Liver (tissue), 9 donors: ENCODE measurements around the gene CLDN15. TPM values are rescaled to one million over a fixed set of nuclear protein-coding genes. Genes with fewer than 3 reads are reported as not detected.

Experiments
- DNase-seq: peaks from one replicate; pipeline ENCODE4 v3.0.0-alpha.2; 2017; ENCODE audit warnings: low spot score
- H3K27ac ChIP-seq, 2 donors: one replicate each; pipeline ENCODE4 v1.7.0; 2013; ENCODE audit warnings: inconsistent platforms in 2 of 2, low read length in 2 of 2, control low read depth in 1 of 2, low read depth in 1 of 2, mild to moderate bottlenecking in 1 of 2
- H3K27me3 ChIP-seq, 4 donors: one replicate each; pipeline versions ENCODE4 v1.6.1 to v1.7.0; 2013; ENCODE audit warnings: low read length in 3 of 4, inconsistent platforms in 1 of 4, mild to moderate bottlenecking in 1 of 4, moderate library complexity in 1 of 4; ENCODE audit not compliant: control insufficient read depth in 4 of 4, insufficient read depth in 4 of 4
- H3K36me3 ChIP-seq, 4 donors: one replicate each; pipeline versions ENCODE4 v1.6.1 to v1.7.0; 2013; ENCODE audit warnings: low read length in 3 of 4, mild to moderate bottlenecking in 3 of 4, low read depth in 1 of 4, moderate library complexity in 1 of 4; ENCODE audit not compliant: control insufficient read depth in 4 of 4, insufficient read depth in 3 of 4
- H3K4me1 ChIP-seq, 4 donors: one replicate each; pipeline versions ENCODE4 v1.6.1 to v1.7.0; 2013; ENCODE audit warnings: low read length in 3 of 4, mild to moderate bottlenecking in 3 of 4, moderate library complexity in 1 of 4; ENCODE audit not compliant: control insufficient read depth in 4 of 4, insufficient read depth in 4 of 4
- H3K4me3 ChIP-seq, 3 donors: one replicate each; pipeline versions ENCODE4 v1.6.1 to v1.7.0; 2013; ENCODE audit warnings: low read length in 3 of 3, control low read depth in 1 of 3, low read depth in 1 of 3, mild to moderate bottlenecking in 1 of 3
- H3K9ac ChIP-seq, 2 donors: one replicate each; pipeline ENCODE4 v1.7.0; 2013; ENCODE audit warnings: low read length in 2 of 2, mild to moderate bottlenecking in 2 of 2, moderate library complexity in 2 of 2, control low read depth in 1 of 2, low read depth in 1 of 2
- H3K9me3 ChIP-seq, 4 donors: one replicate each; pipeline versions ENCODE4 v1.6.1 to v1.7.0; 2013; ENCODE audit warnings: low read length in 3 of 4; ENCODE audit not compliant: control insufficient read depth in 4 of 4
- CTCF ChIP-seq: fragments of 150-350 bp; IDR thresholded peaks from 2 replicates; pipeline ENCODE4 v1.5.1; 2017; ENCODE audit warnings: improper control_type of control experiment, low read depth, low read length; ENCODE audit not compliant: missing input control
- EGR1 ChIP-seq, 2 donors: IDR thresholded peaks; 2 replicates each; pipeline ENCODE4 v1.6.1; 2016 to 2018; ENCODE audit warnings: antibody characterized with exemption in 2 of 2, low read depth in 2 of 2
- FOXA1 ChIP-seq: IDR thresholded peaks from 2 replicates; pipeline ENCODE4 v1.6.1; 2016; ENCODE audit warnings: antibody characterized with exemption
- FOXA2 ChIP-seq: IDR thresholded peaks from 2 replicates; pipeline ENCODE4 v1.6.1; 2016; ENCODE audit warnings: antibody characterized with exemption
- GABPA ChIP-seq, 2 donors: IDR thresholded peaks in 1 of 2; conservative IDR thresholded peaks in 1 of 2; 2 replicates each; pipeline ENCODE4 v1.6.1; 2016; ENCODE audit warnings: antibody characterized with exemption in 2 of 2, mild to moderate bottlenecking in 1 of 2, moderate library complexity in 1 of 2
- HNF4A ChIP-seq, 2 donors: conservative IDR thresholded peaks; 2 replicates each; pipeline ENCODE4 v1.6.1; 2016; ENCODE audit warnings: antibody characterized with exemption in 2 of 2, mild to moderate bottlenecking in 2 of 2
- HNF4G ChIP-seq: IDR thresholded peaks from 2 replicates; pipeline ENCODE4 v1.6.1; 2016; ENCODE audit warnings: antibody characterized with exemption
- NR2F2 ChIP-seq: IDR thresholded peaks from 2 replicates; pipeline ENCODE4 v1.6.1; 2016; ENCODE audit warnings: antibody characterized with exemption
- RAD21 ChIP-seq, 2 donors: IDR thresholded peaks; 2 replicates each; pipeline ENCODE4 v1.6.1; 2016; ENCODE audit warnings: antibody characterized with exemption in 2 of 2, mild to moderate bottlenecking in 2 of 2
- RXRA ChIP-seq, 2 donors: IDR thresholded peaks; 2 replicates each; pipeline ENCODE4 v1.6.1; 2017 to 2018; ENCODE audit warnings: antibody characterized with exemption in 2 of 2, mild to moderate bottlenecking in 1 of 2
- SP1 ChIP-seq: IDR thresholded peaks from 2 replicates; pipeline ENCODE4 v1.6.1; 2018; ENCODE audit warnings: antibody characterized with exemption, mild to moderate bottlenecking
- TAF1 ChIP-seq: conservative IDR thresholded peaks from 2 replicates; pipeline ENCODE4 v1.6.1; 2016; ENCODE audit warnings: antibody characterized with exemption, mild to moderate bottlenecking
- YY1 ChIP-seq: IDR thresholded peaks from 2 replicates; pipeline ENCODE4 v1.6.1; 2016; ENCODE audit warnings: antibody characterized with exemption, mild to moderate bottlenecking
- ZBTB33 ChIP-seq: IDR thresholded peaks from 2 replicates; pipeline ENCODE4 v1.6.1; 2016; ENCODE audit warnings: antibody characterized with exemption
- WGBS: extraction: QIAGEN DNeasy Blood & Tissue Kit; methylation state at CpG from one replicate; pipeline ENCODE4 v1.1.7; 2013; 5-methylcytosine and 5-hydroxymethylcytosine counted together
- polyA plus RNA-seq, 2 donors: library from polyadenylated mRNA; stranded (reverse) in 1 of 2; unstranded in 1 of 2; fragments of 200-250 nt in 1 of 2; fragments of >200 nt in 1 of 2; fragmentation: Nextera tagmentation in 1 of 2; extraction: Ambion mirVana in 1 of 2; gene quantifications; one replicate each; pipeline versions ENCODE4 v1.2.1 to v1.2.3, GENCODE V29; 2013 to 2015
- total RNA-seq, 2 donors: library from RNA; depleted of rRNA; stranded (reverse); fragments of >200 nt; gene quantifications; one replicate each; pipeline ENCODE4 v1.2.3, GENCODE V29; 2014
- TF ChIP-seq, protein P1 (sequence below): IDR thresholded peaks from 2 replicates; pipeline ENCODE4 v1.6.1; 2016; ENCODE audit warnings: antibody characterized with exemption, mild to moderate bottlenecking
- TF ChIP-seq, protein P2 (sequence below): IDR thresholded peaks from 2 replicates; pipeline ENCODE4 v1.6.1; 2016; ENCODE audit warnings: antibody characterized with exemption
- TF ChIP-seq, protein P3 (sequence below): IDR thresholded peaks from 2 replicates; pipeline ENCODE4 v1.6.1; 2016; ENCODE audit warnings: antibody characterized with exemption
- donor health status: healthy.
- donor health status: healthy.
- donor health status: healthy.
- donor health status: healthy.
- donor health status: healthy.

CLDN15 gene
- total and polyA plus RNA-seq, 4 donors: 3.7 to 12.4 (median 4.6) TPM

GRCh38 chr7:101195884-101196283 lies 41.7 kb downstream of the CLDN15 start:
- Histone ChIP-seq H3K4me1 (peaks cover 3 to 17% (median 11%) of the 10 kb centered on the region in 4 donors), H3K9ac (no peak overlapping the region), H3K9me3 (no peaks in the 10 kb centered on the region), H3K27me3 (no peaks in the 10 kb centered on the region), H3K36me3 (peaks cover 0 to 1% (median 0%) of the 10 kb centered on the region in 4 donors), H3K27ac (no peak overlapping the region), H3K4me3 (no peak overlapping the region)
- DNase-seq: no peak
- TF ChIP-seq, protein P1, sequence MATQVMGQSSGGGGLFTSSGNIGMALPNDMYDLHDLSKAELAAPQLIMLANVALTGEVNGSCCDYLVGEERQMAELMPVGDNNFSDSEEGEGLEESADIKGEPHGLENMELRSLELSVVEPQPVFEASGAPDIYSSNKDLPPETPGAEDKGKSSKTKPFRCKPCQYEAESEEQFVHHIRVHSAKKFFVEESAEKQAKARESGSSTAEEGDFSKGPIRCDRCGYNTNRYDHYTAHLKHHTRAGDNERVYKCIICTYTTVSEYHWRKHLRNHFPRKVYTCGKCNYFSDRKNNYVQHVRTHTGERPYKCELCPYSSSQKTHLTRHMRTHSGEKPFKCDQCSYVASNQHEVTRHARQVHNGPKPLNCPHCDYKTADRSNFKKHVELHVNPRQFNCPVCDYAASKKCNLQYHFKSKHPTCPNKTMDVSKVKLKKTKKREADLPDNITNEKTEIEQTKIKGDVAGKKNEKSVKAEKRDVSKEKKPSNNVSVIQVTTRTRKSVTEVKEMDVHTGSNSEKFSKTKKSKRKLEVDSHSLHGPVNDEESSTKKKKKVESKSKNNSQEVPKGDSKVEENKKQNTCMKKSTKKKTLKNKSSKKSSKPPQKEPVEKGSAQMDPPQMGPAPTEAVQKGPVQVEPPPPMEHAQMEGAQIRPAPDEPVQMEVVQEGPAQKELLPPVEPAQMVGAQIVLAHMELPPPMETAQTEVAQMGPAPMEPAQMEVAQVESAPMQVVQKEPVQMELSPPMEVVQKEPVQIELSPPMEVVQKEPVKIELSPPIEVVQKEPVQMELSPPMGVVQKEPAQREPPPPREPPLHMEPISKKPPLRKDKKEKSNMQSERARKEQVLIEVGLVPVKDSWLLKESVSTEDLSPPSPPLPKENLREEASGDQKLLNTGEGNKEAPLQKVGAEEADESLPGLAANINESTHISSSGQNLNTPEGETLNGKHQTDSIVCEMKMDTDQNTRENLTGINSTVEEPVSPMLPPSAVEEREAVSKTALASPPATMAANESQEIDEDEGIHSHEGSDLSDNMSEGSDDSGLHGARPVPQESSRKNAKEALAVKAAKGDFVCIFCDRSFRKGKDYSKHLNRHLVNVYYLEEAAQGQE: no peak
- TF ChIP-seq TAF1 (no peak), FOXA2 (no peak), EGR1 (IDR thresholded peaks at IDR 0.05; ENCODE audit: low read depth in 2 of 2) (no peak), SP1 (no peak), RAD21 (IDR thresholded peaks at IDR 0.05) (no peak), YY1 (no peak), RXRA (IDR thresholded peaks at IDR 0.05) (no peak), CTCF (no peak), GABPA (IDR thresholded peaks at IDR 0.05 in 1 of 2, conservative IDR thresholded peaks at IDR 0.05 in 1 of 2) (no peak), HNF4G (no peak), FOXA1 (no peak)
- TF ChIP-seq, protein P2, sequence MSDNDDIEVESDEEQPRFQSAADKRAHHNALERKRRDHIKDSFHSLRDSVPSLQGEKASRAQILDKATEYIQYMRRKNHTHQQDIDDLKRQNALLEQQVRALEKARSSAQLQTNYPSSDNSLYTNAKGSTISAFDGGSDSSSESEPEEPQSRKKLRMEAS: no peak
- TF ChIP-seq, protein P3, sequence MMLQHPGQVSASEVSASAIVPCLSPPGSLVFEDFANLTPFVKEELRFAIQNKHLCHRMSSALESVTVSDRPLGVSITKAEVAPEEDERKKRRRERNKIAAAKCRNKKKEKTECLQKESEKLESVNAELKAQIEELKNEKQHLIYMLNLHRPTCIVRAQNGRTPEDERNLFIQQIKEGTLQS: no peak
- 90% methylated on average over 17 of the region's 17 CpGs for WGBS

- Histone ChIP-seq H3K4me1 (peaks cover 3 to 6% (median 5%) of the 10 kb centered on the region in 4 donors), H3K27ac (no peak overlapping the region), H3K36me3 (peaks cover 0 to 3% (median 0%) of the 10 kb centered on the region in 4 donors), H3K4me3 (no peak overlapping the region), H3K9ac (no peak overlapping the region), H3K9me3 (no peaks in the 10 kb centered on the region), H3K27me3 (no peaks in the 10 kb centered on the region)
- DNase-seq: no peak
- 87% methylated on average over 8 of the region's 8 CpGs for WGBS
- TF ChIP-seq ZBTB33: no peak
- TF ChIP-seq, protein P3: no peak
- no peak for TF ChIP-seq FOXA2
- no peak for TF ChIP-seq NR2F2
- no peak for TF ChIP-seq YY1
- no peak for TF ChIP-seq HNF4A (conservative IDR thresholded peaks at IDR 0.05)
- TF ChIP-seq, protein P1: no peak
- TF ChIP-seq CTCF: no peak
- no peak for TF ChIP-seq SP1
- TF ChIP-seq FOXA1: no peak
- TF ChIP-seq, protein P2: no peak
- TF ChIP-seq HNF4G: no peak
Observed at GRCh38 chr7:101189109-101189508, 48.5 kb downstream of the CLDN15 start.
